HCEC 1CT (cell line): Measurements from ENCODE around the gene BAD.
A peak's percentile ranks its signal among the peaks of the same experiment; 100 is the strongest.

ENCODE experiments used
- DNase-seq: peaks from one replicate; pipeline ENCODE4 v3.0.0-alpha.2; 2017

BAD gene

GRCh38 chr11:64226507-64227051 lies 57.9 kb downstream of the BAD start:
- no peak for DNase-seq

- DNase-seq = peak; percentile 69
Measured at GRCh38 chr11:64225608-64226506, 58.6 kb downstream of the BAD start, which contains the start of the genes NUDT22 and TRPT1. NUDT22 (plus strand) TSS chr11:64226274; CDS start chr11:64226653, 379 bp downstream. TRPT1 (minus strand) TSS chr11:64226186; CDS start chr11:64225860, 326 bp downstream.

GRCh38 chr11:64224891-64225607 lies 59.4 kb downstream of the BAD start:
- DNase-seq = no peak

GRCh38 chr11:64224151-64224890 lies 60.1 kb downstream of the BAD start:
- no peak for DNase-seq

DNA sequence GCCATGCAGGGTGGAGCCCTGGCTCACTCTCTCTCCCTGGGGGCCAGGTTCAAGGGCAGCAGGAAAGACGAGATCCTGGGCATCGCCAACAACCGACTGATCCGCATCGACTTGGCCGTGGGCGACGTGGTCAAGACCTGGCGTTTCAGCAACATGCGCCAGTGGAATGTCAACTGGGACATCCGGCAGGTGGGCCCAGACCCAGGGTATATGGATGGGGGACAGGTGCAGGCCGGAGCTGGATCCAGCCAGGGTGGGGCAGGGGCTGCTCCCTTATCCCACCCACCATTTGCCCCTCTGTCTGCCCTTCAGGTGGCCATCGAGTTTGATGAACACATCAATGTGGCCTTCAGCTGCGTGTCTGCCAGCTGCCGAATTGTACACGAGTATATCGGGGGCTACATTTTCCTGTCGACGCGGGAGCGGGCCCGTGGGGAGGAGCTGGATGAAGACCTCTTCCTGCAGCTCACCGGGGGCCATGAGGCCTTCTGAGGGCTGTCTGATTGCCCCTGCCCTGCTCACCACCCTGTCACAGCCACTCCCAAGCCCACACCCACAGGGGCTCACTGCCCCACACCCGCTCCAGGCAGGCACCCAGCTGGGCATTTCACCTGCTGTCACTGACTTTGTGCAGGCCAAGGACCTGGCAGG lies 61.3 kb downstream of the BAD start:
- DNase-seq = no peak

DNA sequence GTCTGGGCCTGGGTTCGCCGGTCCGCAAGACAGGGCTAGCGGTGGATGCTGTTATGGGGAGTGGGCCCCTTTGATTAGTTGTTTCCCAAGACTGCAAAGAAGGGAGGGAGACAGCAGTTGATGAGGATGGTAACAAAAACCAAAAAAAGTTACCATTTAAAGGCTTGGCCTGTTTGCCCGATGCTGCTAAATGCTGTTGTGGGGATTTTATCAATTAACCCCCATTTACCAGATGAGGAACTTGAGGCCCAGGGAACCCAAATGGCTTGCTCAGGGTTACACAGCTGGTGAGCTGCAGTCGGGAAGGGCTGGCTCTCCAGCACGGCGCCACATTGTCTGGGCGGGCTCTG lies 61.8 kb downstream of the BAD start:
- no peak for DNase-seq

DNA sequence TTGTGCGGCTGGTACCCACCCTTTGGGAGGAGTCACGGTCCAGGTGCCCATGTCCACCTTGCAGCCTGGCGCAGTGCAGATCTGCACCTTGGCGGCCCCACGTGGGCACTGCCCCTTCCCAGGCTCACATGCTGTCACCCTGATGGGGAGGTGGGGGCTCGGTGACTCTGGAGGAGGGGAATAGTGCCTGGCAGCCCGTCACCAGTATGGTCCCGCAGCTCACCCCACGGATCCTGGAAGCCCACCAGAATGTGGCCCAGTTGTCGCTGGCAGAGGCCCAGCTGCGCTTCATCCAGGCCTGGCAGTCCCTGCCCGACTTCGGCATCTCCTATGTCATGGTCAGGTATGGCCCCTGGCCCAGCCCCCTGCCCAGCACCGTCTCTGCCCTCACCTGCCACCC lies 63.7 kb downstream of the BAD start:
- DNase-seq = no peak

DNA sequence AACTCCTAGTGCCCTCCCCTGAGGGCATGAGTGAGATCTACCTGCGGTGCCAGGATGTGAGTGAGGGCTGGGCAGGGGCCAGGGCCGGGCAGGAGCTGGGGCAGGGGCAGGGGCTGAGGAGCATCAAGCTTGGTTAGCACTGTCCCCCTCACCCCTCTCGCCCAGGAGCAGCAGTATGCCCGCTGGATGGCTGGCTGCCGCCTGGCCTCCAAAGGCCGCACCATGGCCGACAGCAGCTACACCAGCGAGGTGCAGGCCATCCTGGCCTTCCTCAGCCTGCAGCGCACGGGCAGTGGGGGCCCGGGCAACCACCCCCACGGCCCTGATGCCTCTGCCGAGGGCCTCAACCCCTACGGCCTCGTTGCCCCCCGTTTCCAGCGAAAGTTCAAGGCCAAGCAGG lies 64.2 kb downstream of the BAD start:
- DNase-seq = no peak
